ENCODE data around the gene OSCP1. TPM values are rescaled to one million over a fixed set of nuclear protein-coding genes. Genes with fewer than 3 reads are reported as not detected.

The OSCP1 gene
- total RNA-seq, 1 donor from 2014 or later, result 5.2 TPM

- DNase-seq (ENCODE audit: extremely low spot score in 2 of 2), result no peak
- Histone ChIP-seq H3K4me3 (no peak overlapping the region), H3K36me3 (no peaks in the 10 kb centered on the region), H3K9me3 (no peaks in the 10 kb centered on the region), H3K27me3 (no peaks in the 10 kb centered on the region), H3K27ac (no peak overlapping the region), H3K4me1 (no peaks in the 10 kb centered on the region)
- intact Hi-C loops (cut with DNase I), result no loop called here
- no peak for TF ChIP-seq POLR2AphosphoS5 (IDR thresholded peaks at IDR 0.05; ENCODE audit: insufficient read depth in 1 of 2, low read depth in 1 of 2)
- TF ChIP-seq POLR2A (IDR thresholded peaks at IDR 0.05), result no peak
- no peak for TF ChIP-seq CTCF (IDR thresholded peaks at IDR 0.05)
Observed at GRCh38 chr1:36472656-36473055, 22.4 kb upstream of the OSCP1 start.

GRCh38 chr1:36471830-36472641 lies 21.8 kb upstream of the OSCP1 start:
- Histone ChIP-seq H3K36me3 (no peaks in the 10 kb centered on the region), H3K4me1 (no peaks in the 10 kb centered on the region), H3K27me3 (no peaks in the 10 kb centered on the region), H3K27ac (no peak overlapping the region), H3K9me3 (no peaks in the 10 kb centered on the region), H3K4me3 (no peak overlapping the region)
- DNase-seq (ENCODE audit: extremely low spot score in 2 of 2), result no peak
- intact Hi-C loops (cut with DNase I), result no loop called here
- TF ChIP-seq POLR2AphosphoS5 (IDR thresholded peaks at IDR 0.05; ENCODE audit: insufficient read depth in 1 of 2, low read depth in 1 of 2) (no peak), CTCF (IDR thresholded peaks at IDR 0.05) (no peak), POLR2A (IDR thresholded peaks at IDR 0.05) (no peak)

DNA sequence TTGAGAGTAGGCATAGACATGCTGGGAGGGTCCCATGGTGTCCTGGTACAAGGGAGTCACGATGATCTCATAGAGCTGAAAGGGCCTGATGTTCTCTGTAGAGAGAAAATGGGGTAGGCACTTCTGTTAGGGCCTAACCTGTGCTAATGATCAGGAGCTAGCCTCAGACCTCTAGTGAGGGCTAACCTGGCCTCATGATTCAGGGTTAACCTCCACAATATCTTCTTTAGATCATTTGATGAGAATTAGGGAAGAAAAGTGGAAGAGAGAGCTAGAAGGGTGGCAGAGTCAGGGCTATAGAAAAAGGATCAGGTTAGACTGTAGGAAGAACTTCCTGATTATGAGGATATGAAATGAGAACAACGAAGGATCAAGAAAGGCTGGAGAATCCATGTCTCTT lies 18.9 kb upstream of the OSCP1 start:
- no peak overlapping the region for H3K27ac ChIP-seq
- no peak overlapping the region for H3K4me3 ChIP-seq
- H3K27me3 ChIP-seq, result no peaks in the 10 kb centered on the region
- intact Hi-C loops (cut with DNase I), result no loop called here
- DNase-seq (ENCODE audit: extremely low spot score in 2 of 2), result no peak
- peaks cover 7% of the 10 kb centered on the region for H3K4me1 ChIP-seq
- no peaks in the 10 kb centered on the region for H3K9me3 ChIP-seq
- H3K36me3 ChIP-seq, result no peaks in the 10 kb centered on the region
- no peak for TF ChIP-seq POLR2A (IDR thresholded peaks at IDR 0.05)
- no peak for TF ChIP-seq POLR2AphosphoS5 (IDR thresholded peaks at IDR 0.05; ENCODE audit: insufficient read depth in 1 of 2, low read depth in 1 of 2)
- no peak for TF ChIP-seq CTCF (IDR thresholded peaks at IDR 0.05)

- no peaks in the 10 kb centered on the region for H3K27me3 ChIP-seq
- no peak overlapping the region for H3K27ac ChIP-seq
- intact Hi-C loops (cut with DNase I), result no loop called here
- no peak for TF ChIP-seq POLR2A (IDR thresholded peaks at IDR 0.05)
- TF ChIP-seq CTCF (IDR thresholded peaks at IDR 0.05), result no peak
- no peak for TF ChIP-seq POLR2AphosphoS5 (IDR thresholded peaks at IDR 0.05; ENCODE audit: insufficient read depth in 1 of 2, low read depth in 1 of 2)
- no peaks in the 10 kb centered on the region for H3K36me3 ChIP-seq
- H3K4me1 ChIP-seq, result peaks cover 16% of the 10 kb centered on the region
- no peak for DNase-seq (ENCODE audit: extremely low spot score in 2 of 2)
- H3K9me3 ChIP-seq, result no peaks in the 10 kb centered on the region
- H3K4me3 ChIP-seq, result no peak overlapping the region
Observed at GRCh38 chr1:36467700-36468455, 17.6 kb upstream of the OSCP1 start.

DNA sequence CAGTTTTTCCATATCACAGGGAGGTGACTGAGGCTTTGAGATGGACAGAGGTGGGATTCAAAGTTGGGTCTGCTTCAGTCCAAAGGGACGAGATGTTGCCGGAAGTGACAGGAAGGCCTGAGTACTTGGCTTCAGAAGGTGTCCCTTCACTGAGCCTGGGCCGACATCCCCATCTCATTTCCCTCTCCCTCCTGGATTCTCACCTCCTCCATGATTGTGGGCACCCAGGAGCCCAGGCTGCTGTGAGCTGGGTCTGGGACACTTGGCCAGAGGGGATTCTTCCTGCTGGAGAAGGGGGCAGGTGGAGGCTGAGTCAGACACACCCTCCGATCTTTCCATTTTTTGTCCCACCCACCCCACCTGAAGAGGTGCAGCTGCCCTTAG lies 16.8 kb upstream of the OSCP1 start:
- H3K36me3 ChIP-seq, result no peaks in the 10 kb centered on the region
- no peak overlapping the region for H3K27ac ChIP-seq
- TF ChIP-seq POLR2A (IDR thresholded peaks at IDR 0.05) (no peak), CTCF (IDR thresholded peaks at IDR 0.05) (no peak), POLR2AphosphoS5 (IDR thresholded peaks at IDR 0.05; ENCODE audit: insufficient read depth in 1 of 2, low read depth in 1 of 2) (no peak)
- H3K4me1 ChIP-seq, result peaks cover 24% of the 10 kb centered on the region
- H3K9me3 ChIP-seq, result no peaks in the 10 kb centered on the region
- no peak for DNase-seq (ENCODE audit: extremely low spot score in 2 of 2)
- no peak overlapping the region for H3K4me3 ChIP-seq
- intact Hi-C loops (cut with DNase I), result no loop called here
- H3K27me3 ChIP-seq, result no peaks in the 10 kb centered on the region

All from vagina (tissue), 2 donors.